Osteocyte (in vitro differentiated cells): Measurements from ENCODE around the gene TAT. TPM values are rescaled to one million over a fixed set of nuclear protein-coding genes. Genes with fewer than 3 reads are reported as not detected.
"Not testable (repeated sequence)": the region's sequence is repeated elsewhere in the genome, so short reads cannot be mapped to it uniquely, and the experiment has no call there.

ENCODE experiments used
- DNase-seq: peaks from one replicate; pipeline ENCODE4 v3.0.0; 2021; ENCODE audit warnings: mixed read lengths; ENCODE audit not compliant: unreplicated experiment; ENCODE audit errors: extremely low spot score
- H3K27ac Mint-ChIP-seq: one replicate; pipeline ENCODE4 v1.8.0; 2021; ENCODE audit warnings: mild to moderate bottlenecking, mixed read lengths; ENCODE audit not compliant: unreplicated experiment
- H3K27me3 Mint-ChIP-seq: one replicate; pipeline ENCODE4 v1.8.0; 2021; ENCODE audit warnings: mixed read lengths; ENCODE audit not compliant: unreplicated experiment
- H3K36me3 Mint-ChIP-seq: one replicate; pipeline ENCODE4 v1.8.0; 2021; ENCODE audit warnings: mixed read lengths; ENCODE audit not compliant: unreplicated experiment
- H3K4me1 Mint-ChIP-seq: one replicate; pipeline ENCODE4 v1.8.0; 2021; ENCODE audit warnings: mixed read lengths; ENCODE audit not compliant: unreplicated experiment
- H3K4me3 Mint-ChIP-seq: one replicate; pipeline ENCODE4 v1.8.0; 2021; ENCODE audit warnings: mild to moderate bottlenecking, moderate library complexity, mixed read lengths; ENCODE audit not compliant: unreplicated experiment
- H3K9me3 Mint-ChIP-seq: one replicate; pipeline ENCODE4 v1.8.0; 2021; ENCODE audit warnings: mixed read lengths; ENCODE audit not compliant: unreplicated experiment
- total RNA-seq: library from RNA; stranded (reverse); gene quantifications from 2 replicates; pipeline ENCODE4 v1.2.1, GENCODE V29; 2021
- TF ChIP-seq, protein P1 (sequence below): fragments of 200-600 bp; sonication (generic); IDR thresholded peaks from 2 replicates; pipeline ENCODE4 v1.5.0; 2021; ENCODE audit warnings: antibody characterized with exemption, mild to moderate bottlenecking, moderate library complexity

The TAT gene
- total RNA-seq, 1 donor from 2014 or later = not detected

DNA sequence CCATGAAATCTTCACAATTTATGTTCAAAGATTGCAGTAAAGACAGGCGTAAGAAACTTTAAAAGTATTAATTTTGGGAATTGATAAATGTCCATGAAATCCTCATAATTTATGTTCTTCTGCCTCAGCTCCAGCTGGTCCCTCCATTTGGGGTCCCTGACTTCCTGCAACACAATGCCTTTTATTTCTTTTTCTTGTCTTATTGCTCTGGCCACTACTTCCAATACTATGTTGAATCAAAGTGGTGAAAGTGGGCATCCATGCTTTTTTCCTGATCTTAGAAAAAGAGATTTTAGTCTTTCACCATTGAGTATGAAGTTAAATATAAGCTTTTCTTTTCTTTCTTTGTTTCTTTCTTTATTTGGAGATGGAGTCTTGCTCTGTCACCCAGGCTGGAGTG is 14.3 kb downstream of the TAT start:
- H3K27ac Mint-ChIP-seq = no peak overlapping the region
- DNase-seq = no peak
- no peak overlapping the region for H3K4me3 Mint-ChIP-seq
- TF ChIP-seq, protein P1, sequence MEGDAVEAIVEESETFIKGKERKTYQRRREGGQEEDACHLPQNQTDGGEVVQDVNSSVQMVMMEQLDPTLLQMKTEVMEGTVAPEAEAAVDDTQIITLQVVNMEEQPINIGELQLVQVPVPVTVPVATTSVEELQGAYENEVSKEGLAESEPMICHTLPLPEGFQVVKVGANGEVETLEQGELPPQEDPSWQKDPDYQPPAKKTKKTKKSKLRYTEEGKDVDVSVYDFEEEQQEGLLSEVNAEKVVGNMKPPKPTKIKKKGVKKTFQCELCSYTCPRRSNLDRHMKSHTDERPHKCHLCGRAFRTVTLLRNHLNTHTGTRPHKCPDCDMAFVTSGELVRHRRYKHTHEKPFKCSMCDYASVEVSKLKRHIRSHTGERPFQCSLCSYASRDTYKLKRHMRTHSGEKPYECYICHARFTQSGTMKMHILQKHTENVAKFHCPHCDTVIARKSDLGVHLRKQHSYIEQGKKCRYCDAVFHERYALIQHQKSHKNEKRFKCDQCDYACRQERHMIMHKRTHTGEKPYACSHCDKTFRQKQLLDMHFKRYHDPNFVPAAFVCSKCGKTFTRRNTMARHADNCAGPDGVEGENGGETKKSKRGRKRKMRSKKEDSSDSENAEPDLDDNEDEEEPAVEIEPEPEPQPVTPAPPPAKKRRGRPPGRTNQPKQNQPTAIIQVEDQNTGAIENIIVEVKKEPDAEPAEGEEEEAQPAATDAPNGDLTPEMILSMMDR = no peak
- peaks cover 46% of the 10 kb centered on the region for H3K27me3 Mint-ChIP-seq
- peaks cover 13% of the 10 kb centered on the region for H3K9me3 Mint-ChIP-seq
- H3K36me3 Mint-ChIP-seq = no peaks in the 10 kb centered on the region
- peaks cover 9% of the 10 kb centered on the region for H3K4me1 Mint-ChIP-seq

- peaks cover 46% of the 10 kb centered on the region for H3K27me3 Mint-ChIP-seq
- H3K27ac Mint-ChIP-seq, H3K36me3 Mint-ChIP-seq: not testable (repeated sequence)
Measured at GRCh38 chr16:71561886-71562285, 15.0 kb downstream of the TAT start.

DNA sequence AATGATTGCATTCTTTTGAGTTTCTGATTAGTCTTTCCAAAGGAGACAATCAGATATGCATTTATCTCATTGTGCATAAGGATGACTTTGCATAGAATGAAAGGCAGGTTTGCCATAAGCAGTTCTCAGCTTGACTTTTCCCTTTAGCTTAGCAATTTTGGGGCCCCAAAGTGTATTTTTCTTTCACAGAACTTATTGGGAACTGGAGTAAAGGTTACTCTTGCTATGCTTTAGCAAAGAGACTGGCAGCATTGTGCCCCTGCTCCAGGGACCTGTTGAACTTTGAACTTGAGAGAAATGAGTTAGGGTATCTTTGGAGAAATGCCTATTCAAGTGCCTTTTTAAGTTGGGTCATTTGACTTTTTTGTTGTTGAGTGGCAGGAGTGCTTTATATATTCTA is 17.0 kb downstream of the TAT start:
- no peak overlapping the region for H3K4me3 Mint-ChIP-seq
- peaks cover 6% of the 10 kb centered on the region for H3K4me1 Mint-ChIP-seq
- H3K27me3 Mint-ChIP-seq = peaks cover 33% of the 10 kb centered on the region
- no peak for DNase-seq
- TF ChIP-seq, protein P1 = no peak
- no peak overlapping the region for H3K27ac Mint-ChIP-seq
- no peaks in the 10 kb centered on the region for H3K36me3 Mint-ChIP-seq
- H3K9me3 Mint-ChIP-seq = peaks cover 13% of the 10 kb centered on the region

More at GRCh38 chr16:71561886-71562285, 15.0 kb downstream of the TAT start:
- DNase-seq, H3K4me1 Mint-ChIP-seq, H3K4me3 Mint-ChIP-seq: not testable (repeated sequence)
- peaks cover 13% of the 10 kb centered on the region for H3K9me3 Mint-ChIP-seq

DNA sequence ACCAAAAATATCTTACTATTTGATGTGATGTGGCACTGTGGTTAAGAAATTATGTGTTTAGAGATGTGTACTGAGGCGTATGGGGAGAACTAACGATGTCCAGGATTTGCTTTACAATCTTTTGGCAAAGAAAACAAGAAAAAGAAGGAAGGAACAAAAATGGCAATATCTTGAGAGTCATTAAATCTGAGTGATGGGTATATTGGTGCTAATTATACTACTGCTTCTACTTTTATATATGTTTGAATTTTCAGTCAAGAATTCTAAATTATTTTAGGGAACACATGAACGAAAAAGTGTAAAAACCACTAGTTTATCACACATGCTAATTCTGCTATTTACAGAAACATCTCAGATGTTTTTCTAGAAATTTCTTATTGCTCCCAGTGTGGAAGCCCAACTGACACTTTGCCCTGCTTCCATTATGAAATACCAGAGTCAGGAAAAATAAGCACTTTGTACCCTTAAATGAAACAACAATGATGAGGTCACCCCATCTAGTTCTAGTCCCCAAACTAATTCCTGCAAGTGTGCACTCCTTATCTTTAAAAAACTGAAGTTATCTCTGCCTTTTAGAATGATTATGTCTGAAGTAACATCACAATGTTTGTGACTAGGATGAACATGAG is 18.8 kb downstream of the TAT start:
- H3K27me3 Mint-ChIP-seq = peaks cover 36% of the 10 kb centered on the region
- no peak overlapping the region for H3K27ac Mint-ChIP-seq
- H3K4me3 Mint-ChIP-seq = no peak overlapping the region
- H3K4me1 Mint-ChIP-seq = no peaks in the 10 kb centered on the region
- H3K9me3 Mint-ChIP-seq = peaks cover 13% of the 10 kb centered on the region
- H3K36me3 Mint-ChIP-seq = no peaks in the 10 kb centered on the region
- DNase-seq = no peak
- TF ChIP-seq, protein P1 = no peak

DNA sequence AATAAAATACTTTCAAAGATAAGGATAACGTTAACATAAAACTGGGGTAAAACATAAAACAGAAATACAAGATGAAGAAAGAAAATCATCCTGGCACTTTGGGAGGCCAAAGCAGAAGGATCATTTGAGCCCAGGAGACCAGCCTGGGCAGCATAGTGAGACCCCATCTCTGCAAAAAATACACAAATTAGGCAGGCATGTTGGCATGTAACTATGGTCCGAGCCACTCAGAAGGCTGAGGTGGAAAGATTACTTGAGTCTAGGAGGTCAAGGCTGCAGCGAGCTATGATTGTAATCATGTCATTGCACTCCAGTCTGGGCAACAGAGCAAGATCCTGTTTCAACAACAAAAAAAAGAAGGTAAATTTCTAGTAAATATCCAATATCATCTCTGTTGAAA is 19.6 kb downstream of the TAT start:
- H3K4me3 Mint-ChIP-seq = no peak overlapping the region
- TF ChIP-seq, protein P1 = no peak
- H3K9me3 Mint-ChIP-seq = peaks cover 10% of the 10 kb centered on the region
- no peak overlapping the region for H3K27ac Mint-ChIP-seq
- no peaks in the 10 kb centered on the region for H3K36me3 Mint-ChIP-seq
- DNase-seq = no peak
- H3K27me3 Mint-ChIP-seq = peaks cover 43% of the 10 kb centered on the region
- no peaks in the 10 kb centered on the region for H3K4me1 Mint-ChIP-seq
